Activated naive CD4-positive, alpha-beta T cell treated with anti-CD3 and anti-CD28 coated beads for 36 hours (primary cell): ENCODE results near the gene DIS3L2. TPM values are rescaled to one million over a fixed set of nuclear protein-coding genes. Genes with fewer than 3 reads are reported as not detected.

Experiments used
- CTCF ChIA-PET: fragments of 350-600 bp; sonication (Branson Sonifier 250); formaldehyde crosslinking; loops from one replicate; lab custom pipeline; 2021; ENCODE audit warnings: antibody characterized with exemption; lab: Charles Lee
- DNase-seq: peaks from one replicate; pipeline ENCODE4 v3.0.0-alpha.2; 2020
- H3K27ac Mint-ChIP-seq: one replicate; pipeline ENCODE4 v1.8.0; 2021; ENCODE audit warnings: mild to moderate bottlenecking, mixed read lengths
- H3K27me3 Mint-ChIP-seq: one replicate; pipeline ENCODE4 v1.8.0; 2021; ENCODE audit warnings: low read depth, mixed read lengths
- H3K36me3 Mint-ChIP-seq: one replicate; pipeline ENCODE4 v1.8.0; 2021; ENCODE audit warnings: low read depth, mixed read lengths
- H3K4me1 Mint-ChIP-seq: one replicate; pipeline ENCODE4 v1.8.0; 2021; ENCODE audit warnings: low read depth, mixed read lengths
- H3K4me3 Mint-ChIP-seq: one replicate; pipeline ENCODE4 v1.8.0; 2021; ENCODE audit warnings: mild to moderate bottlenecking, moderate library complexity, mixed read lengths
- H3K9me3 Mint-ChIP-seq: one replicate; pipeline ENCODE4 v1.8.0; 2021; ENCODE audit warnings: mixed read lengths
- intact Hi-C: fragments of 100-400 bp; cut with micrococcal nuclease; formaldehyde crosslinking; loops from one replicate; pipeline ENCODE4 v1.15.1; 2023
- total RNA-seq, 2 experiments: library from RNA; stranded (reverse); gene quantifications; one replicate each; pipeline ENCODE4 v1.2.3, GENCODE V29; 2021

Gene DIS3L2
- total RNA-seq, 2 experiments from 2014 or later = 32.4 to 35.3 TPM

GRCh38 chr2:232236200-232236599 is 274.7 kb downstream of the DIS3L2 start:
- Mint-ChIP-seq H3K4me1 (peaks cover 74% of the 10 kb centered on the region), H3K4me3 (no peak overlapping the region), H3K27me3 (no peaks in the 10 kb centered on the region), H3K36me3 (peaks cover 11% of the 10 kb centered on the region), H3K9me3 (no peaks in the 10 kb centered on the region), H3K27ac (no peak overlapping the region)
- intact Hi-C loops = loop anchor here (1.0 to 5.0 kb wide), 3 partner anchors 94 to 846 kb away; no protein-coding TSS in a partner anchor
- CTCF ChIA-PET = interaction anchor here (0.5 to 1.6 kb wide), 3 partner anchors 292 to 816 kb away, joined by 3 to 5 read pairs (median 3); no protein-coding TSS in a partner anchor
- DNase-seq = no peak

- CTCF ChIA-PET = no interaction called here
- DNase-seq = peak; percentile 28
- H3K4me3 Mint-ChIP-seq = no peak overlapping the region
- intact Hi-C loops = loop anchor here (5.0 kb wide), 2 partner anchors 95 to 845 kb away; no protein-coding TSS in a partner anchor
- no peaks in the 10 kb centered on the region for H3K9me3 Mint-ChIP-seq
- H3K27me3 Mint-ChIP-seq = no peaks in the 10 kb centered on the region
- peaks cover 65% of the 10 kb centered on the region for H3K4me1 Mint-ChIP-seq
- H3K27ac Mint-ChIP-seq = peak overlapping the region; percentile 65
- peaks cover 11% of the 10 kb centered on the region for H3K36me3 Mint-ChIP-seq
Observed at GRCh38 chr2:232237464-232237863, 276.0 kb downstream of the DIS3L2 start.

GRCh38 chr2:232238108-232238507 is 276.6 kb downstream of the DIS3L2 start:
- CTCF ChIA-PET = no interaction called here
- Mint-ChIP-seq H3K27ac (peak overlapping the region; percentile 11), H3K9me3 (no peaks in the 10 kb centered on the region), H3K27me3 (no peaks in the 10 kb centered on the region), H3K36me3 (peaks cover 11% of the 10 kb centered on the region), H3K4me3 (no peak overlapping the region), H3K4me1 (peaks cover 61% of the 10 kb centered on the region)
- intact Hi-C loops = loop anchor here (5.0 kb wide), 2 partner anchors 96 to 844 kb away; no protein-coding TSS in a partner anchor
- DNase-seq = peak; percentile 38

- Mint-ChIP-seq H3K4me3 (no peak overlapping the region), H3K27ac (peak overlapping the region; percentile 13), H3K9me3 (no peaks in the 10 kb centered on the region), H3K27me3 (no peaks in the 10 kb centered on the region), H3K36me3 (peaks cover 11% of the 10 kb centered on the region), H3K4me1 (peaks cover 61% of the 10 kb centered on the region)
- no peak for DNase-seq
- CTCF ChIA-PET = no interaction called here
- intact Hi-C loops = loop anchor here (5.0 kb wide), 2 partner anchors 96 to 844 kb away; no protein-coding TSS in a partner anchor
Observed at GRCh38 chr2:232238596-232238995, 277.1 kb downstream of the DIS3L2 start.

GRCh38 chr2:232239951-232240681 is 278.6 kb downstream of the DIS3L2 start:
- H3K9me3 Mint-ChIP-seq = no peaks in the 10 kb centered on the region
- CTCF ChIA-PET = interaction anchor here (0.6 to 2.7 kb wide), 7 partner anchors 12 to 722 kb away, joined by 3 to 12 read pairs (median 3); partner anchors contain the start of gene NPPC
- peak; percentile 75 for DNase-seq
- no peaks in the 10 kb centered on the region for H3K27me3 Mint-ChIP-seq
- peaks cover 8% of the 10 kb centered on the region for H3K36me3 Mint-ChIP-seq
- intact Hi-C loops = loop anchor here (1.0 to 5.0 kb wide), 5 partner anchors 75 to 842 kb away; no protein-coding TSS in a partner anchor
- H3K4me3 Mint-ChIP-seq = peak overlapping the region; percentile 37
- peaks cover 54% of the 10 kb centered on the region for H3K4me1 Mint-ChIP-seq
- peak overlapping the region; percentile 96 for H3K27ac Mint-ChIP-seq

GRCh38 chr2:232240906-232241305 is 279.4 kb downstream of the DIS3L2 start:
- Mint-ChIP-seq H3K27me3 (no peaks in the 10 kb centered on the region), H3K4me1 (peaks cover 48% of the 10 kb centered on the region), H3K4me3 (no peak overlapping the region), H3K36me3 (peaks cover 8% of the 10 kb centered on the region), H3K9me3 (no peaks in the 10 kb centered on the region), H3K27ac (peak overlapping the region; percentile 96)
- intact Hi-C loops = loop anchor here (1.0 kb wide), 3 partner anchors 74 to 214 kb away; no protein-coding TSS in a partner anchor
- CTCF ChIA-PET = interaction anchor here (0.8 to 2.7 kb wide), 4 partner anchors 46 to 315 kb away, joined by 3 to 12 read pairs (median 6); partner anchors contain the start of gene NPPC
- DNase-seq = no peak

GRCh38 chr2:232242316-232242715 is 280.8 kb downstream of the DIS3L2 start:
- no peaks in the 10 kb centered on the region for H3K9me3 Mint-ChIP-seq
- no peaks in the 10 kb centered on the region for H3K27me3 Mint-ChIP-seq
- intact Hi-C loops = no loop called here
- H3K4me1 Mint-ChIP-seq = peaks cover 39% of the 10 kb centered on the region
- H3K4me3 Mint-ChIP-seq = no peak overlapping the region
- H3K27ac Mint-ChIP-seq = no peak overlapping the region
- peaks cover 8% of the 10 kb centered on the region for H3K36me3 Mint-ChIP-seq
- no peak for DNase-seq
- CTCF ChIA-PET = interaction anchor here (1.0 to 2.4 kb wide), 2 partner anchors 84 to 100 kb away, joined by 3 to 10 read pairs; no protein-coding TSS in a partner anchor

GRCh38 chr2:232245111-232245510 is 283.6 kb downstream of the DIS3L2 start:
- Mint-ChIP-seq H3K27ac (no peak overlapping the region), H3K27me3 (no peaks in the 10 kb centered on the region), H3K9me3 (no peaks in the 10 kb centered on the region), H3K36me3 (peaks cover 6% of the 10 kb centered on the region), H3K4me3 (no peak overlapping the region), H3K4me1 (peaks cover 11% of the 10 kb centered on the region)
- DNase-seq = no peak
- CTCF ChIA-PET = interaction anchor here (0.9 kb wide), 1 partner anchor 11 kb away, joined by 3 read pairs; no protein-coding TSS in a partner anchor
- intact Hi-C loops = no loop called here

- CTCF ChIA-PET = interaction anchor here (0.6 kb wide), 1 partner anchor 197 kb away, joined by 4 read pairs; no protein-coding TSS in a partner anchor
- H3K27me3 Mint-ChIP-seq = no peaks in the 10 kb centered on the region
- H3K4me3 Mint-ChIP-seq = no peak overlapping the region
- no peaks in the 10 kb centered on the region for H3K9me3 Mint-ChIP-seq
- H3K36me3 Mint-ChIP-seq = peaks cover 9% of the 10 kb centered on the region
- DNase-seq = no peak
- H3K27ac Mint-ChIP-seq = no peak overlapping the region
- intact Hi-C loops = no loop called here
- no peaks in the 10 kb centered on the region for H3K4me1 Mint-ChIP-seq
Observed at GRCh38 chr2:232246245-232246644, 284.7 kb downstream of the DIS3L2 start.

GRCh38 chr2:232249096-232249495 is 287.6 kb downstream of the DIS3L2 start:
- CTCF ChIA-PET = interaction anchor here (0.6 to 0.9 kb wide), 3 partner anchors 75 to 337 kb away, joined by 3 to 5 read pairs (median 3); no protein-coding TSS in a partner anchor
- Mint-ChIP-seq H3K36me3 (peaks cover 13% of the 10 kb centered on the region), H3K4me3 (no peak overlapping the region), H3K27me3 (no peaks in the 10 kb centered on the region), H3K4me1 (no peaks in the 10 kb centered on the region), H3K27ac (no peak overlapping the region), H3K9me3 (no peaks in the 10 kb centered on the region)
- DNase-seq = no peak
- intact Hi-C loops = no loop called here

- H3K4me1 Mint-ChIP-seq = no peaks in the 10 kb centered on the region
- DNase-seq = no peak
- H3K4me3 Mint-ChIP-seq = no peak overlapping the region
- peaks cover 13% of the 10 kb centered on the region for H3K36me3 Mint-ChIP-seq
- no peak overlapping the region for H3K27ac Mint-ChIP-seq
- no peaks in the 10 kb centered on the region for H3K9me3 Mint-ChIP-seq
- intact Hi-C loops = no loop called here
- CTCF ChIA-PET = interaction anchor here (0.5 to 1.1 kb wide), 4 partner anchors 26 to 324 kb away, joined by 3 to 4 read pairs (median 3); no protein-coding TSS in a partner anchor
- no peaks in the 10 kb centered on the region for H3K27me3 Mint-ChIP-seq
Observed at GRCh38 chr2:232250246-232251175, 289.0 kb downstream of the DIS3L2 start.
